Upper lobe of left lung (tissue), 6 donors: ENCODE data around the gene TMEM107. TPM values are rescaled to one million over a fixed set of nuclear protein-coding genes. Genes with fewer than 3 reads are reported as not detected.

ENCODE experiments used
- ATAC-seq, 2 donors: fragments of 200-7000 bp; cut with Tn5 transposase; one replicate each; pipeline ENCODE4 v1.9.1; 2022; ENCODE audit warnings: mild to moderate bottlenecking in 2 of 2, moderate library complexity in 2 of 2; ENCODE audit not compliant: low FRiP score in 2 of 2
- DNase-seq, 2 donors: peaks; one replicate each; pipeline ENCODE4 v3.0.0-alpha.2; 2019 to 2020
- H3K27ac ChIP-seq, 4 donors: fragments of 200-600 bp; sonication (generic); one replicate each; pipeline ENCODE4 v1.5.1; 2016 to 2019
- H3K27me3 ChIP-seq, 4 donors: fragments of 200-600 bp; sonication (generic); one replicate each; pipeline ENCODE4 v1.5.1; 2017 to 2019
- H3K36me3 ChIP-seq, 4 donors: fragments of 200-600 bp; sonication (generic); one replicate each; pipeline ENCODE4 v1.5.1; 2016 to 2019
- H3K4me1 ChIP-seq, 4 donors: fragments of 200-600 bp; sonication (generic); one replicate each; pipeline ENCODE4 v1.5.1; 2018 to 2019
- H3K4me3 ChIP-seq, 4 donors: fragments of 200-600 bp; sonication (generic); one replicate each; pipeline ENCODE4 v1.5.1; 2017 to 2019; ENCODE audit warnings: mild to moderate bottlenecking in 2 of 4, moderate library complexity in 1 of 4
- H3K9me3 ChIP-seq, 4 donors: fragments of 200-600 bp; sonication (generic); one replicate each; pipeline ENCODE4 v1.5.1; 2018 to 2019
- CTCF ChIP-seq, 6 experiments: fragments of 450-650 bp in 4 of 6; fragments of 200-600 bp in 2 of 6; sonication (generic) in 2 of 6; IDR thresholded peaks; one replicate each; pipeline ENCODE4 v1.5.1; 2016 to 2019; ENCODE audit warnings: antibody characterized with exemption in 6 of 6
- EP300 ChIP-seq, 4 donors: sonication (generic); formaldehyde crosslinking; IDR thresholded peaks; one replicate each; pipeline ENCODE4 v1.5.1; 2017; ENCODE audit warnings: antibody characterized with exemption in 4 of 4, control low read depth in 2 of 4
- POLR2A ChIP-seq, 4 donors: fragments of 450-650 bp; IDR thresholded peaks; one replicate each; pipeline ENCODE4 v1.5.1; 2016 to 2017; ENCODE audit warnings: antibody characterized with exemption in 4 of 4, mild to moderate bottlenecking in 2 of 4
- POLR2AphosphoS5 ChIP-seq, 2 donors: sonication (generic); formaldehyde crosslinking; IDR thresholded peaks; one replicate each; pipeline ENCODE4 v1.5.1; 2017; ENCODE audit warnings: antibody characterized with exemption in 2 of 2
- WGBS, 2 donors: methylation state at CpG; one replicate each; pipeline ENCODE4 v1.1.5; 2017 to 2018; 5-methylcytosine and 5-hydroxymethylcytosine counted together
- total RNA-seq, 6 donors: library from RNA; depleted of rRNA in 4 of 6; stranded (reverse); fragments of >200 nt in 4 of 6; gene quantifications; one replicate each; pipeline versions ENCODE4 v1.1.0 to v1.2.1, GENCODE V29; 2016 to 2021
- donor health status: DM: no; HTN: no; CAD: no; lungs with moderate emphysema.
- donor health status: DM: no; HTN: yes; CAD: no; lungs with severe emphysema.

Gene TMEM107
- total RNA-seq, 6 donors from 2014 or later: 11.5 to 32.5 (median 17.3) TPM

- Histone ChIP-seq H3K27ac (peak overlapping the region in 3 of 4 donors; percentile 60 to 87 (median 84)), H3K27me3 (no peaks in the 10 kb centered on the region), H3K36me3 (peaks cover 23 to 36% (median 35%) of the 10 kb centered on the region in 4 donors), H3K4me3 (peak overlapping the region in 3 of 4 donors; percentile 16 to 34 (median 32)), H3K9me3 (no peaks in the 10 kb centered on the region), H3K4me1 (peaks cover 16 to 35% (median 27%) of the 10 kb centered on the region in 4 donors)
- WGBS, 2 donors: 30 to 38% methylated on average over 21 of the region's 21 CpGs
- no peak for ATAC-seq
- TF ChIP-seq CTCF (IDR thresholded peaks at IDR 0.05) (no peak), EP300 (IDR thresholded peaks at IDR 0.05) (no peak), POLR2A (IDR thresholded peaks at IDR 0.05) (no peak), POLR2AphosphoS5 (IDR thresholded peaks at IDR 0.05) (no peak)
- no peak for DNase-seq
These were observed 38.4 kb downstream of the TMEM107 start for GRCh38 chr17:8137645-8138373.

- no peak for ATAC-seq
- H3K36me3 ChIP-seq: no peaks in the 10 kb centered on the region
- H3K27me3 ChIP-seq: no peaks in the 10 kb centered on the region
- TF ChIP-seq CTCF (IDR thresholded peaks at IDR 0.05) (no peak), POLR2A (IDR thresholded peaks at IDR 0.05) (no peak), EP300 (IDR thresholded peaks at IDR 0.05) (no peak), POLR2AphosphoS5 (IDR thresholded peaks at IDR 0.05) (no peak)
- 89 to 95% methylated on average over 4 of the region's 4 CpGs for WGBS, 2 donors
- no peak for DNase-seq
- no peak overlapping the region for H3K27ac ChIP-seq
- no peak overlapping the region for H3K4me3 ChIP-seq
- H3K4me1 ChIP-seq: peaks cover 7 to 11% (median 9%) of the 10 kb centered on the region in 4 donors
- no peaks in the 10 kb centered on the region for H3K9me3 ChIP-seq
These were observed 42.2 kb downstream of the TMEM107 start for GRCh38 chr17:8133941-8134340.

- TF ChIP-seq EP300 (IDR thresholded peaks at IDR 0.05) (no peak), CTCF (IDR thresholded peaks at IDR 0.05) (no peak), POLR2AphosphoS5 (IDR thresholded peaks at IDR 0.05) (no peak), POLR2A (IDR thresholded peaks at IDR 0.05) (no peak)
- DNase-seq (peak in 1 of 2 donors; percentile 22), ATAC-seq (peak; percentile 5 to 26)
- Histone ChIP-seq H3K36me3 (no peaks in the 10 kb centered on the region), H3K9me3 (no peaks in the 10 kb centered on the region), H3K4me3 (no peak overlapping the region), H3K4me1 (peaks cover 5 to 8% (median 6%) of the 10 kb centered on the region in 4 donors), H3K27me3 (no peaks in the 10 kb centered on the region), H3K27ac (no peak overlapping the region)
- 78 to 79% methylated on average over 9 to 12 of the region's 12 CpGs for WGBS, 2 donors
These were observed 42.8 kb downstream of the TMEM107 start for GRCh38 chr17:8133399-8133798.

GRCh38 chr17:8131844-8132441, 44.2 kb downstream of the TMEM107 start:
- peaks cover 0 to 8% (median 2%) of the 10 kb centered on the region in 4 donors for H3K4me1 ChIP-seq
- 71 to 72% methylated on average over 3 of the region's 3 CpGs for WGBS, 2 donors
- ATAC-seq: no peak

More at GRCh38 chr17:8131844-8132441, 44.2 kb downstream of the TMEM107 start:
- no peaks in the 10 kb centered on the region for H3K9me3 ChIP-seq
- no peak for DNase-seq
- TF ChIP-seq POLR2A (IDR thresholded peaks at IDR 0.05): no peak
- no peak for TF ChIP-seq EP300 (IDR thresholded peaks at IDR 0.05)
- TF ChIP-seq CTCF (IDR thresholded peaks at IDR 0.05): no peak
- no peak for TF ChIP-seq POLR2AphosphoS5 (IDR thresholded peaks at IDR 0.05)
- H3K27me3 ChIP-seq: peaks cover 0 to 7% (median 0%) of the 10 kb centered on the region in 4 donors
- no peak overlapping the region for H3K4me3 ChIP-seq
- no peaks in the 10 kb centered on the region for H3K36me3 ChIP-seq
- H3K27ac ChIP-seq: no peak overlapping the region
